ENCODE results near the gene RPS29.

RPS29 gene

DNA sequence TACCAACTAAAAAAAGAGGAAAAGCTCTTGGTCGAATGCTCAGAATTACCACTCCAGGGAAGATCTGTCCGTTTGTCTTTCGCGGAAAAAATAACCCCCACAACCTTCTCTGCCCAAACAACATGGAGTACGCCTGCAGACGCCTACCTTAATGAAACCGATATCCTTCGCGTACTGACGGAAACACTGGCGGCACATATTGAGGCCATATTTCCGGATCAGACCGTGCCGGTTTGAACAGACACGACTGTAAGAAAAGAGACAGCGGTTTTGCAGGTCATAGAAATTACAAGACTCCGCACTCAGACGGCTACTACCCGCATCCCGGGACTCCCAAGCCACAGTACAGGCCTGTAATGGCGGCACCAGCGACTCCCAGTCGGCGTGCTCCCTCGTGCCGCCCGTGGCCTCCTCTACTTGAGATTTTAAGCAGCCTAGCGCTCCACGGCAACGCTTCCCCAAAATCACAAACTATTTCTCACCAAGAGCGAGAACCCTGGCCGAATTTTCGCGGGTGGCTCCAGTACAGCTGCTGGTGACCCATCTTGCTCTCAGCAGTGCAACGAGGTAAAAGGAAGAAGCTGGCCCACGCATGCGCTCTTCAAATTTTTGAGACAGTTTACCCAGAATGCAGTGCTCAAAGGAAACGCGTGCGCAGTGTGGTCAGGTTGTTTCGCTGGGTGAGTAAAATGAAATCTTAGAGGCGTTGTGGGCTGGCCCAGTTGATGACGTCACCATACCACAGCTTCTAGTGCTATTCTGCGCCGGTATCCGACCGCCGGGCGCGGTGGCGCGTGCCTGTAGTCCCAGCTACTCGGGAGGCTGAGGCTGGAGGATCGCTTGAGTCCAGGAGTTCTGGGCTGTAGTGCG, at the start of gene RPS29:
RPS29 (minus strand) TSS at position 578 of the 870 bp plus-strand sequence; CDS start at position 544, 34 bp downstream.
- Histone ChIP-seq H3K27me3 (ENCODE audit: control insufficient read depth in 5 of 5, insufficient read depth in 4 of 5, low read length in 5 of 5) (no peaks in the 10 kb centered on the region), H3K4me1 (ENCODE audit: control insufficient read depth in 5 of 5, insufficient read depth in 5 of 5, low read length in 5 of 5) (peaks cover 0 to 25% (median 18%) of the 10 kb centered on the region in 5 donors), H3K9ac (ENCODE audit: low read length in 5 of 5) (peak within 1 kb of the TSS; percentile 81 to 95 (median 90)), H3K27ac (ENCODE audit: low read depth, low read length) (peak within 1 kb of the TSS; percentile 94), H3K9me3 (ENCODE audit: control insufficient read depth in 5 of 5, low read length in 5 of 5) (no peaks in the 10 kb centered on the region), H3K4me3 (ENCODE audit: low read depth in 1 of 5, low read length in 5 of 5) (peak within 1 kb of the TSS; percentile 89 to 99 (median 97)), H3K36me3 (ENCODE audit: control insufficient read depth in 5 of 5, insufficient read depth in 5 of 5, low read length in 5 of 5) (peaks cover 5 to 17% (median 14%) of the 10 kb centered on the region in 5 donors)

DNA sequence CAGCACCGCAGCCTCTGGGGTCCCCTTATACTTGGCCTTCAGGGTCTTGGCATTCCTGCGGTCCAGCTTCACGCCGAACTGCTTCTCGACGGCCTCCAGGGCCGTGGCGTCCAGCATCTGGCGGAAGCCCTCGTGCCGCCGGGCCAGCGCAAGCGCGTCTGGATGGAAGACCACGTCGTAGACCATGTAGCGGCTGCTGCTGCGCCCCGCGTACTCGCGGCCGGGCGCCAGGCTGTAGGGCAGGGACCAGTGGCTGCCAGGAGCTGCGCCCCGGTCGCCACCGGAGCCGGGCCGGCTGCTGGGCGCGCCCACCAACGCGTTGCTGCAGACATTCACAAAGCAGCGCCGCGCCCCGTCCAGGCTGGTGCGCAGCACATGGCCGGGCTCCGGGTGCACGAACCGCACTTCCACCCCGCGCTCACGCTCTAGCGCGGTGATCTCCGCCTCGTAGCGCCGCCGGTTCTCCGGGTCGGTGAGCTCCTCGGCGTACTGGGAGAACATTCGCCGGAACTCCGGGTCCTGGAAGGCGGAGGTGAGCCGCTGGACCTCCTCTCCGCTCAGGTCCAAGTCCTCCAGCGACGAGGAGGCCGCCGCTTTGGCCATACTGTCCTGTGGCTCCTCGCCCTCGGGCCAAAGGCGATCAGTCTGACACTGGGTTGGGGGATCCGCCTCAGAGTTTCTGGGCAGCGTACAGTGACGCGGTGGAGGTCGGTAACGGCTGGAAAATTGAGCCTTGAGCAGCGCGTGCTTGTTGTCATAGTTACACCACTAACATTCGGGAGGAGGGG, 48.6 kb upstream of the RPS29 start, which contains the start of gene DNAAF2:
DNAAF2 (minus strand) TSS at position 698 of the 788 bp plus-strand sequence; CDS start at position 603, 95 bp downstream.
- H3K36me3 ChIP-seq (ENCODE audit: control insufficient read depth in 5 of 5, insufficient read depth in 5 of 5, low read length in 5 of 5) = peaks cover 0 to 9% (median 3%) of the 10 kb centered on the region in 5 donors
- peak within 1 kb of the TSS; percentile 89 for H3K27ac ChIP-seq (ENCODE audit: low read depth, low read length)

DNA sequence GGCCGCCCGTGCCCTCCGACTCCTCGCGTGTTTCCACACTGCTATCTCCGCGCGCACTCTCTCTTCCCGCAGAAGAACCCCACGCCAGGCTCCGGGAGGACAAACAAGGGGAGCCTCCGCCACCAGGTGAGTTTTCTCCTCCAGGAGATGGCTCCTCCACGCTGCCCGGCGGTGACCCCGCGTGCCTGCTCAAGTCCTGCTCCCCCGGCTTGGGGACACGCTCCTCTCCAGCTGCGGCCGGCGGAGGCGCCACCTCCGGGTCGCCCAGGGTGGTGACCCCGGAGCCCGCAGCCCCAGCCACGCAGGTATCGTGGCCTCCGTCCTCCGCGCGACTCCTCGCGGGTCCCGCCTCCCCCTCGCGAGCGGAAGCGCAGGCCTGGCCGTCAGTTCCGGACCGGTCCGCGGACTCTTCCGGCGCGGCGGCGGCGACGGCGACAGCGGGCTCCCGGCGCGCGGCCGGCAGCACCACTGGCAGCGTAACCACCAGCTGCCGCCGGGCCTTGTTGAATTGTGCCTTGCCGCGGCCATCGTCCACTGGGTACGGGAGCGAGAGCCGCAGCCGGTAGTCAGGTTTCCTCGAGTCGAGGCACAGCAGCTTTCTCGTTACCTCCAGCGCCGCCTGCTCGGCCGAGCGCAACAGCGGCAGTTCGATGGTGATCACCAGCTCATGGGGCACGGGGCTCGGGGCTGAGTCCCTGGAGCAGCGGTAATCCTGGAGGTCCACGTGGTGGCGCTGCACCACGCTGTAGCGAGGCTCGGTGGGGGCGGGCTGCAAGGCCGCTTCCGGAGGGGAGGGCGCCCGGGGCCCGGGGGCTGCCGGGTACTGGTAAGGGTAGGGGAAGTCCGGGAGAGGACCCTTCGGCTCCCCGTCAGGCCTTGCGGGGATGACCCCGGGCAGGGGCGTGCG, 47.7 kb upstream of the RPS29 start:
- peaks cover 0 to 7% (median 3%) of the 10 kb centered on the region in 5 donors for H3K36me3 ChIP-seq (ENCODE audit: control insufficient read depth in 5 of 5, insufficient read depth in 5 of 5, low read length in 5 of 5)
- no peaks in the 10 kb centered on the region for H3K9me3 ChIP-seq (ENCODE audit: control insufficient read depth in 5 of 5, low read length in 5 of 5)
- H3K4me1 ChIP-seq (ENCODE audit: control insufficient read depth in 5 of 5, insufficient read depth in 5 of 5, low read length in 5 of 5) = peaks cover 0 to 42% (median 31%) of the 10 kb centered on the region in 5 donors
- no peaks in the 10 kb centered on the region for H3K27me3 ChIP-seq (ENCODE audit: control insufficient read depth in 5 of 5, insufficient read depth in 4 of 5, low read length in 5 of 5)
- H3K4me3 ChIP-seq (ENCODE audit: low read depth in 1 of 5, low read length in 5 of 5) = peak overlapping the region; percentile 86 to 98 (median 91)
- H3K9ac ChIP-seq (ENCODE audit: low read length in 5 of 5) = peak overlapping the region; percentile 79 to 93 (median 90)
- H3K27ac ChIP-seq (ENCODE audit: low read depth, low read length) = peak overlapping the region; percentile 89

More for the DNA sequence above, 48.6 kb upstream of the RPS29 start, which contains the start of gene DNAAF2:
- Histone ChIP-seq H3K4me1 (ENCODE audit: control insufficient read depth in 5 of 5, insufficient read depth in 5 of 5, low read length in 5 of 5) (peaks cover 0 to 42% (median 31%) of the 10 kb centered on the region in 5 donors), H3K27me3 (ENCODE audit: control insufficient read depth in 5 of 5, insufficient read depth in 4 of 5, low read length in 5 of 5) (no peaks in the 10 kb centered on the region), H3K9me3 (ENCODE audit: control insufficient read depth in 5 of 5, low read length in 5 of 5) (no peaks in the 10 kb centered on the region), H3K4me3 (ENCODE audit: low read depth in 1 of 5, low read length in 5 of 5) (peak within 1 kb of the TSS; percentile 60 to 98 (median 91)), H3K9ac (ENCODE audit: low read length in 5 of 5) (peak within 1 kb of the TSS; percentile 56 to 93 (median 90))

DNA sequence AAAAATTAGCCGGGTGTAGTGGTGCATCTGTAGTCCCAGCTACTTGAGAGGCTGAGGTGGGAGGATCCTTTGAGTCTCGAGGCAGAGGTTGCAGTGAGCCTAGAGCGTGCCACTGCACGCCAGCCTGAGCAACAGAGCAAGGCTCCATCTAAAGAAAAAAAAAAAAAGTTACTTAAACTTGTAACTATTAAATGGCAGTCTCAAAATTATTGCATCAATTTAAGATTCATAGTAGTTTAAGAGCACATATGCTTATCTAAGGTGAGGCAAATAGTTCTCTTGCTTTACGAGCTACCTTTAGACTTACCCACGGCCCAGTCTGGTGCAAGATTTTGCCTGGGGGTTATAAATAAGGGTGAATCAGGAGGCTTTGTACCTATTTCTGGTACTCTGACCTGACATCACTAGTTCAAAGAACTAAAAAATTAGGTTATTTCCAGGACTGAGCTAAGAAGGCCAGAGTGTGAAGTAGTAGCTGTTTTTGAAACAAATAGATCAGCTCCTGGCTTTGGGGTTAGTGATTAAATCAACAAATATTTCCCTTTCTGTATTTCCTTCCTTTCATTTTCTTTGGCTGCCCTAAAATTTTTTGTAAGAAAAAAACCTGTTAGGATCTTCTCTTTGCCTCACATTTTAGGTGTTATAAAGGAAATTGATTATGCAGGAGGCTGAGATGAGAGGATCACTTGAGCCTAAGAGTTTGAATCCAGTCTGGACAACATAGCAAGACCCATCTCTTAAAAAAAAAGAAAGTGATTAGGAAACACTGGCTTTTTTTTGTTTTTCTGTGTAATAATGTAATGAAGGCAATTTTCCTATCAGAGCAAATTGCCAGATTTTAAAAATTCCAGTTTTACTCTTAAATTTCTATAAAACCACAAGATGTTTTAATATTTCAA, 38.0 kb upstream of the RPS29 start:
- no peaks in the 10 kb centered on the region for H3K27me3 ChIP-seq (ENCODE audit: control insufficient read depth in 5 of 5, insufficient read depth in 4 of 5, low read length in 5 of 5)

DNA sequence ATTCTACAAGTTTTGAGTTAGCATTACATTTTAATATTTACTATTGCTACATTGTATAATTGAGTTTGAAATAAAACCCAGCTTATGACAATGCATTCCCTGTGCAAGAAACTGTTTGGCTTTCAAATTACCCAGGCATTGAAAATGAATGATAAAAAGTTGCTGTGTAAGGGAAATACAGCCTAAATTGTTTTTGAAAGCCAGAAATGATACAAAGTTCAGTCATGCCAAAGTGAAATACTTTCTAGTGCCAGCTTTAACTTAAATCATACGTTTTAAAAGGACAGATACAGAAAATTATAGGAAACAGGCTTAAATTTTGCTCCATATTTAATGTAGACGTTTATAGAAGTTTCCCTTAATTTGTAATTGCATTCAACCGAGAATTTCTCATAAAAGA, 37.2 kb upstream of the RPS29 start:
- Histone ChIP-seq H3K27ac (ENCODE audit: low read depth, low read length) (peak overlapping the region; percentile 75), H3K36me3 (ENCODE audit: control insufficient read depth in 5 of 5, insufficient read depth in 5 of 5, low read length in 5 of 5) (peaks cover under 1 to 6% (median 2%) of the 10 kb centered on the region in 5 donors), H3K9me3 (ENCODE audit: control insufficient read depth in 5 of 5, low read length in 5 of 5) (no peaks in the 10 kb centered on the region), H3K4me3 (ENCODE audit: low read depth in 1 of 5, low read length in 5 of 5) (peak overlapping the region in 2 of 5 donors; percentile 9 to 24), H3K27me3 (ENCODE audit: control insufficient read depth in 5 of 5, insufficient read depth in 4 of 5, low read length in 5 of 5) (no peaks in the 10 kb centered on the region), H3K9ac (ENCODE audit: low read length in 5 of 5) (peak overlapping the region in 4 of 5 donors; percentile 10 to 97 (median 38)), H3K4me1 (ENCODE audit: control insufficient read depth in 5 of 5, insufficient read depth in 5 of 5, low read length in 5 of 5) (peaks cover 4 to 46% (median 41%) of the 10 kb centered on the region in 5 donors)

More for the DNA sequence above, 38.0 kb upstream of the RPS29 start:
- H3K9me3 ChIP-seq (ENCODE audit: control insufficient read depth in 5 of 5, low read length in 5 of 5) = no peaks in the 10 kb centered on the region
- H3K4me1 ChIP-seq (ENCODE audit: control insufficient read depth in 5 of 5, insufficient read depth in 5 of 5, low read length in 5 of 5) = peaks cover 4 to 42% (median 39%) of the 10 kb centered on the region in 5 donors
- H3K36me3 ChIP-seq (ENCODE audit: control insufficient read depth in 5 of 5, insufficient read depth in 5 of 5, low read length in 5 of 5) = peaks cover 0 to 2% (median 0%) of the 10 kb centered on the region in 5 donors
- peak overlapping the region; percentile 75 for H3K27ac ChIP-seq (ENCODE audit: low read depth, low read length)
- H3K4me3 ChIP-seq (ENCODE audit: low read depth in 1 of 5, low read length in 5 of 5) = no peak overlapping the region
- H3K9ac ChIP-seq (ENCODE audit: low read length in 5 of 5) = peak overlapping the region in 1 of 5 donors; percentile 20

DNA sequence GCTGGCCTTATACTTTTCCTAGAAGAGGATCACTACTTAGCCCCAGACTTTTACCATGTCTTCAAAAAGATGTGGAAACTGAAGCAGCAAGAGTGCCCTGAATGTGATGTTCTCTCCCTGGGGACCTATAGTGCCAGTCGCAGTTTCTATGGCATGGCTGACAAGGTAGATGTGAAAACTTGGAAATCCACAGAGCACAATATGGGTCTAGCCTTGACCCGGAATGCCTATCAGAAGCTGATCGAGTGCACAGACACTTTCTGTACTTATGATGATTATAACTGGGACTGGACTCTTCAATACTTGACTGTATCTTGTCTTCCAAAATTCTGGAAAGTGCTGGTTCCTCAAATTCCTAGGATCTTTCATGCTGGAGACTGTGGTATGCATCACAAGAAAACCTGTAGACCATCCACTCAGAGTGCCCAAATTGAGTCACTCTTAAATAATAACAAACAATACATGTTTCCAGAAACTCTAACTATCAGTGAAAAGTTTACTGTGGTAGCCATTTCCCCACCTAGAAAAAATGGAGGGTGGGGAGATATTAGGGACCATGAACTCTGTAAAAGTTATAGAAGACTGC, 35.9 kb upstream of the RPS29 start:
- peak overlapping the region; percentile 72 to 97 (median 89) for H3K4me3 ChIP-seq (ENCODE audit: low read depth in 1 of 5, low read length in 5 of 5)
- H3K4me1 ChIP-seq (ENCODE audit: control insufficient read depth in 5 of 5, insufficient read depth in 5 of 5, low read length in 5 of 5) = peaks cover 4 to 46% (median 44%) of the 10 kb centered on the region in 5 donors
- H3K27ac ChIP-seq (ENCODE audit: low read depth, low read length) = peak overlapping the region; percentile 75
- no peaks in the 10 kb centered on the region for H3K27me3 ChIP-seq (ENCODE audit: control insufficient read depth in 5 of 5, insufficient read depth in 4 of 5, low read length in 5 of 5)
- peaks cover 3 to 19% (median 10%) of the 10 kb centered on the region in 5 donors for H3K36me3 ChIP-seq (ENCODE audit: control insufficient read depth in 5 of 5, insufficient read depth in 5 of 5, low read length in 5 of 5)
- H3K9me3 ChIP-seq (ENCODE audit: control insufficient read depth in 5 of 5, low read length in 5 of 5) = no peaks in the 10 kb centered on the region
- peak overlapping the region in 4 of 5 donors; percentile 94 to 99 (median 96) for H3K9ac ChIP-seq (ENCODE audit: low read length in 5 of 5)

DNA sequence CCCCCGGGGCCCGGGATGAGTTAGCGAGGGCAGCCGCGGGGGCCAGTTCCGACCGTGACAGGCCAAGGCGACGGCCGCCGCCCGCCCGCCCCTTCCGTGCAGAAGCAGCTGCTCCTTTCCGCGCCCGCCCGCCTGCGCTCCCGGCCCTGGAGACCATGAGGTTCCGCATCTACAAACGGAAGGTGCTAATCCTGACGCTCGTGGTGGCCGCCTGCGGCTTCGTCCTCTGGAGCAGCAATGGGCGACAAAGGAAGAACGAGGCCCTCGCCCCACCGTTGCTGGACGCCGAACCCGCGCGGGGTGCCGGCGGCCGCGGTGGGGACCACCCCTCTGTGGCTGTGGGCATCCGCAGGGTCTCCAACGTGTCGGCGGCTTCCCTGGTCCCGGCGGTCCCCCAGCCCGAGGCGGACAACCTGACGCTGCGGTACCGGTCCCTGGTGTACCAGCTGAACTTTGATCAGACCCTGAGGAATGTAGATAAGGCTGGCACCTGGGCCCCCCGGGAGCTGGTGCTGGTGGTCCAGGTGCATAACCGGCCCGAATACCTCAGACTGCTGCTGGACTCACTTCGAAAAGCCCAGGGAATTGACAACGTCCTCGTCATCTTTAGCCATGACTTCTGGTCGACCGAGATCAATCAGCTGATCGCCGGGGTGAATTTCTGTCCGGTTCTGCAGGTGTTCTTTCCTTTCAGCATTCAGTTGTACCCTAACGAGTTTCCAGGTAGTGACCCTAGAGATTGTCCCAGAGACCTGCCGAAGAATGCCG, 35.1 kb upstream of the RPS29 start:
- Histone ChIP-seq H3K9me3 (ENCODE audit: control insufficient read depth in 5 of 5, low read length in 5 of 5) (no peaks in the 10 kb centered on the region), H3K4me3 (ENCODE audit: low read depth in 1 of 5, low read length in 5 of 5) (peak overlapping the region; percentile 72 to 97 (median 89)), H3K4me1 (ENCODE audit: control insufficient read depth in 5 of 5, insufficient read depth in 5 of 5, low read length in 5 of 5) (peaks cover 4 to 46% (median 44%) of the 10 kb centered on the region in 5 donors), H3K27ac (ENCODE audit: low read depth, low read length) (peak overlapping the region; percentile 97), H3K9ac (ENCODE audit: low read length in 5 of 5) (peak overlapping the region; percentile 56 to 99 (median 96)), H3K36me3 (ENCODE audit: control insufficient read depth in 5 of 5, insufficient read depth in 5 of 5, low read length in 5 of 5) (peaks cover 3 to 21% (median 12%) of the 10 kb centered on the region in 5 donors), H3K27me3 (ENCODE audit: control insufficient read depth in 5 of 5, insufficient read depth in 4 of 5, low read length in 5 of 5) (no peaks in the 10 kb centered on the region)
